ENCODE measurements around the gene ATP8B3. TPM values are rescaled to one million over a fixed set of nuclear protein-coding genes. Genes with fewer than 3 reads are reported as not detected.

The ATP8B3 gene
- total RNA-seq, 4 donors from 2014 or later = 0.30 to 1.2 (median 0.66) TPM

DNA sequence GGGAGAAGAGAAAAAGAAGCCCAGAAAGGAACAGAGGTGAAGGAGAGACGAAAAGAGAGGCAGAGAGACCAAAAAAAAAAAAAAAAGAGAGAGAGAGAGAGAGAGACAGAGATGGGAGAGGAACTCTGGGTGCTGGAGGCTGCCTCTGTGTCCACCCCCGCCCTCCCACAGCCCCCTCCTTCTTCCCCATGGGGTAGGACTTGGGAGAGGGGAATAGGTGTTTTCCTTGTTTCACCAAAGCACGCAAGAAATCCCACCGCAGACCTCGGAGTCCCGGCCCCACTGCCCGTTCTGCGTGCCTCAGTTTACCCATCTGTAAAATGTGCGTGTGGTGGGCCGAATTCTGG is 53.9 kb downstream of the ATP8B3 start:
- no peak overlapping the region for H3K4me3 ChIP-seq (ENCODE audit: low read depth, poor library complexity, severe bottlenecking)
- TF ChIP-seq POLR2A (IDR thresholded peaks at IDR 0.05) = no peak
- no peak for TF ChIP-seq CTCF (IDR thresholded peaks at IDR 0.05)
- 5 to 8% methylated on average over 10 of the region's 10 CpGs for WGBS, 2 donors
- intact Hi-C loops (cut with DNase I; ENCODE audit: low total_unique reads) = no loop called here
- no peak for DNase-seq (ENCODE audit: low spot score in 2 of 2)

DNA sequence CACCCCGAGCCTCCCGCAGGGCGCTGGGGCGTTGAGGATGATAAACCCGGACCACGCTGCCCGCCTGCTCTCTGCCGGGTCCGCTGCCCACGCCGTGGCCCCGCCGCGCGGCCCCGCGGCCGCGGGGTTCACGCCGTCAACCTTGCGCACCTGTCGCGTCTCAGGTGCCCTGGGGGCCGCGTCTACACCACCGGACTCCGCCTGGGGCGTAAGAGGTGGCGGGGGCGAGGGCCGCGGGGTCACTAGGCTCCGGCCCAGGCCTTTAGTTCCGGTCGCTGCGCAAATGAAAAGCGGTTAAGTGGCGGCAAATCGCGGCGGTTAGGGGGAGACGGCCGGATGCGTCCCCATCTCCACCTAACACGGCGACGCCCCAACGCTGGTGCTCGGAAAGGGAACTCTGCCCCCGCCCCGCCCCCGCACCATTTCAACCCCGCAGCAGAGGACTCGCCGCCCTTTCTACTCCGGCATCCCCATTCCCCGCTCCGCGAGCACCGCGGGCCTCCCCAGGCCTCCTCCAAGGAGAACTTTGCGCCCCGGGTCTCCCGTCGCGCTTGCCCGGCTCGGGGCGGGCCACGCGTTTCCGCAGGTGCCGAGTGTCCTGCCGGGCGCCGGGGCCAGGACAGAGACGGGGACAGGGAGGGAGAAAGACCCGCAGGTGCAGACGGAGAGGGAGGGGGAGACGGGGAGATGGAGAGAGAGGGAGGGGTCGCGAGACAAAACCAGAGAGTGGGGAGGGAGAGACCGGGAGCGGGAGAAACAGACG is 54.4 kb downstream of the ATP8B3 start:
- 1 to 2% methylated on average over 28 to 63 of the region's 86 CpGs for WGBS, 2 donors
- intact Hi-C loops (cut with DNase I; ENCODE audit: low total_unique reads) = no loop called here
- TF ChIP-seq CTCF (IDR thresholded peaks at IDR 0.05) = no peak
- TF ChIP-seq POLR2A (IDR thresholded peaks at IDR 0.05) = no peak
- no peak overlapping the region for H3K4me3 ChIP-seq (ENCODE audit: low read depth, poor library complexity, severe bottlenecking)
- no peak for DNase-seq (ENCODE audit: low spot score in 2 of 2)

- TF ChIP-seq POLR2A (IDR thresholded peaks at IDR 0.05) (no peak), CTCF (IDR thresholded peaks at IDR 0.05) (no peak)
- WGBS, 2 donors = 5 to 7% methylated on average over 24 to 29 of the region's 29 CpGs
- intact Hi-C loops (cut with DNase I; ENCODE audit: low total_unique reads) = no loop called here
- H3K4me3 ChIP-seq (ENCODE audit: low read depth, poor library complexity, severe bottlenecking) = no peak overlapping the region
- no peak for DNase-seq (ENCODE audit: low spot score in 2 of 2)
Observed at GRCh38 chr19:1756705-1757465, 55.2 kb downstream of the ATP8B3 start.

- H3K4me3 ChIP-seq (ENCODE audit: low read depth, poor library complexity, severe bottlenecking) = no peak overlapping the region
- DNase-seq (ENCODE audit: low spot score in 2 of 2) = no peak
- TF ChIP-seq CTCF (IDR thresholded peaks at IDR 0.05) (no peak), POLR2A (IDR thresholded peaks at IDR 0.05) (no peak)
- 6 to 7% methylated on average over 20 of the region's 20 CpGs for whole genome bisulfite sequencing, 2 donors
- intact Hi-C loops (cut with DNase I; ENCODE audit: low total_unique reads) = no loop called here
Observed at GRCh38 chr19:1756264-1756663, 55.8 kb downstream of the ATP8B3 start.

DNA sequence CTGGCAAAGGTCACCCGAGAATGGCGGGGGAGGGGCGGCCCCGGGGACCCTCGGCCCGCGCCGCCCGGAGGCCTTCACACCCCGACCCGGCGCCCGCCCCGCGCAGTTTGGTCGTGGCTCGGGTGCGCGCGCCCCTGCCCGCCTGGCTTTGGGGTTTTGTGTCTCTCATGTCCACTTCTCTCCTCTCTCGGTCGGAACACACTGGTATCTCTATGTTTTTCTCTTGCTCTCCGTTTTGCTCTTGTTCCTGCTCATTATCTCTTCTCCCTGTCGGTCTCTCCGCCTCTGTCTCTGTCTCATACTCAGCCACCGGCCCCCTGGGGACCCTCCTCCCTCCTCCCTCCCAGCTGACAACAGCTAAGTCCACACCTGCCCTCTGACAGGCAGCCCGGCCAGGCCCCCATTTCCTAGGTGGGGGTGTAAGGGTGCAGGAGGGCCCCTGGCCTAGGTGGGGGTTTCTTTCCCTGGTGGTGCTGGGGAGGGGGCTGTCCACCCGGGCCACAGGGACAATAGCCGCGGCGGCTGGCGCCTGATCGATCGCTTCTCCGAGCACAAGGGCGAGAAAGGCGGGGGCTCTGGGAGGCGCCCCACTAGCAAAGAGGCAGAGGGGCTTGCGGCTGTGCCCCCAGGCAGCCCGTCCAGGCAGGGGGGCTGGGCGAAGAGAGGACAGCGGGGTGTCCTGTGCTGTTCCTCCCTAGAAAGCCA is 56.5 kb downstream of the ATP8B3 start:
- WGBS, 2 donors = 1 to 2% methylated on average over 32 to 43 of the region's 43 CpGs
- DNase-seq (ENCODE audit: low spot score in 2 of 2) = no peak
- intact Hi-C loops (cut with DNase I; ENCODE audit: low total_unique reads) = no loop called here
- no peak for TF ChIP-seq POLR2A (IDR thresholded peaks at IDR 0.05)
- TF ChIP-seq CTCF (IDR thresholded peaks at IDR 0.05) = no peak
- H3K4me3 ChIP-seq (ENCODE audit: low read depth, poor library complexity, severe bottlenecking) = no peak overlapping the region
